Gastroesophageal sphincter (tissue), 4 donors: ENCODE results near the gene SEC14L5. TPM values are rescaled to one million over a fixed set of nuclear protein-coding genes. Genes with fewer than 3 reads are reported as not detected.

Experiments used
- ATAC-seq: fragments of 150-250 bp; one replicate; pipeline ENCODE4 v1.9.1; 2016; ENCODE audit warnings: mild to moderate bottlenecking, moderate library complexity
- H3K27ac ChIP-seq, 4 donors: fragments of 200-600 bp; sonication (generic) in 3 of 4; 1 replicate in 3 of 4; 2 replicates in 1 of 4; pipeline ENCODE4 v1.5.1; 2016 to 2019
- H3K27me3 ChIP-seq: fragments of 200-600 bp; sonication (generic); one replicate; pipeline ENCODE4 v1.5.1; 2019
- H3K36me3 ChIP-seq, 2 donors: fragments of 200-600 bp; sonication (generic); one replicate each; pipeline ENCODE4 v1.5.1; 2019; ENCODE audit warnings: control low read depth in 1 of 2
- H3K4me1 ChIP-seq, 3 donors: fragments of 200-600 bp; sonication (generic); 1 replicate in 2 of 3; 2 replicates in 1 of 3; pipeline ENCODE4 v1.5.1; 2016 to 2019; ENCODE audit warnings: control low read depth in 2 of 3
- H3K4me3 ChIP-seq, 2 donors: fragments of 200-600 bp; sonication (generic); one replicate each; pipeline ENCODE4 v1.5.1; 2019; ENCODE audit warnings: mild to moderate bottlenecking in 1 of 2, moderate library complexity in 1 of 2
- H3K9me3 ChIP-seq, 3 donors: fragments of 200-600 bp; sonication (generic); one replicate each; pipeline ENCODE4 v1.5.1; 2017 to 2019; ENCODE audit warnings: control low read depth in 2 of 3
- CTCF ChIP-seq, 4 experiments: fragments of 200-600 bp in 2 of 4; fragments of 450-650 bp in 2 of 4; sonication (generic) in 1 of 4; IDR thresholded peaks; one replicate each; pipeline ENCODE4 v1.5.1; 2017 to 2019; ENCODE audit warnings: antibody characterized with exemption in 4 of 4, mild to moderate bottlenecking in 2 of 4, moderate library complexity in 2 of 4
- EP300 ChIP-seq: sonication (generic); formaldehyde crosslinking; IDR thresholded peaks from one replicate; pipeline ENCODE4 v1.6.1; 2017; ENCODE audit warnings: antibody characterized with exemption, mild to moderate bottlenecking
- POLR2A ChIP-seq, 2 donors: fragments of 450-650 bp; IDR thresholded peaks; one replicate each; pipeline ENCODE4 v1.6.1; 2017; ENCODE audit warnings: antibody characterized with exemption in 2 of 2, mild to moderate bottlenecking in 2 of 2, moderate library complexity in 1 of 2
- POLR2AphosphoS5 ChIP-seq: sonication (generic); formaldehyde crosslinking; IDR thresholded peaks from one replicate; pipeline ENCODE4 v1.6.1; 2017; ENCODE audit warnings: antibody characterized with exemption
- WGBS, 2 donors: methylation state at CpG; one replicate each; pipeline ENCODE4 v1.1.5; 2018; ENCODE audit warnings: low coverage in 1 of 2; 5-methylcytosine and 5-hydroxymethylcytosine counted together
- total RNA-seq, 4 donors: library from RNA; depleted of rRNA; stranded (reverse); fragments of >200 nt; gene quantifications; one replicate each; pipeline ENCODE4 v1.1.0, GENCODE V29; 2016

Gene SEC14L5
- total RNA-seq, 4 donors from 2014 or later, result 0.16 to 1.3 (median 0.75) TPM

GRCh38 chr16:4913130-4913773 is 44.9 kb upstream of the SEC14L5 start:
- no peak for ATAC-seq
- no peak overlapping the region for H3K4me3 ChIP-seq
- 81 to 86% methylated on average over 1 to 5 of the region's 7 CpGs for WGBS, 2 donors
- H3K27ac ChIP-seq, result peak overlapping the region in 1 of 4 donors; percentile 39
- no peaks in the 10 kb centered on the region for H3K27me3 ChIP-seq
- TF ChIP-seq CTCF (IDR thresholded peaks at IDR 0.05) (no peak), POLR2AphosphoS5 (no peak), POLR2A (IDR thresholded peaks at IDR 0.05) (no peak), EP300 (no peak)
- H3K36me3 ChIP-seq, result peaks cover 0 to 3% of the 10 kb centered on the region in 2 donors
- no peaks in the 10 kb centered on the region for H3K9me3 ChIP-seq
- peaks cover 0 to 9% (median 0%) of the 10 kb centered on the region in 3 donors for H3K4me1 ChIP-seq

DNA sequence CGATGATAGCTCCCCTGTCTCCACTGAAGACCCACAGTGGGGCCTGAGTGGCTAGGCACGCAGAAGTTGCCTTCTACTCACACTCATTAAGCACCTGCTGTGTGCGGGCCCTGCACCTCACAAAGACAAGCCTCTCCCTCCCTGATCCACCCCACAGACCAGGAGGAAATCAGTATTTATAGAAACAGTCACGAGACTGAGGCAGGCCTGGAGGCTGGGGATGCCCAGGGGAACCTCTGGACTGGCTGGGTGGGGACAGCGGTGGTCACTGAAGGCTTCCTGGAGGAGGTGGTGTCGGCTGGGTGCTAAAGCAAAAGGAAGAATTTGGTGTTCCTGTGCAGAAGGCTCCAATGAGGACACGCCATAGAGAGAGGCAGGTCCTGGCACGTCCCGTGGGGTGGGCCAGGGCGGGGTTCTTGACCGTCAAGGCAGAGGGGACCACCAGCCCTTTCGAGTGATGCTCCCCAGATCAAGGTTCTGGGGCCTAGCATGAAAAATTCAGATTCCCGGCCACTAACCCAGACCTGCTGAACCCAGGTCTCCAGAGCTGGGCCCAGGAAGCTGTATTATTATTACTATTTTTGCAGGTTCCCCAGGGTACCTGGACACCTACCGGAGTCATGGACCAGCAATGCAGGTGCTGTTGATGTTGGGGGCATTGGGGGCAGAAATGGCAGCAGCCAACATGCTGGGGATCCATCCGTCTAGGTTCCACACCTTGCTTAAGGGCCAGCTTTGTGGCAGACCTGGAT is 44.2 kb upstream of the SEC14L5 start:
- 71 to 84% methylated on average over 3 of the region's 15 CpGs for WGBS, 2 donors
- Histone ChIP-seq H3K4me3 (no peak overlapping the region), H3K9me3 (no peaks in the 10 kb centered on the region), H3K4me1 (peaks cover 0 to 13% (median 3%) of the 10 kb centered on the region in 3 donors), H3K27ac (no peak overlapping the region), H3K36me3 (peaks cover 0 to 3% of the 10 kb centered on the region in 2 donors), H3K27me3 (no peaks in the 10 kb centered on the region)
- TF ChIP-seq POLR2A (IDR thresholded peaks at IDR 0.05) (no peak), CTCF (IDR thresholded peaks at IDR 0.05) (no peak), POLR2AphosphoS5 (no peak), EP300 (no peak)
- ATAC-seq, result no peak

DNA sequence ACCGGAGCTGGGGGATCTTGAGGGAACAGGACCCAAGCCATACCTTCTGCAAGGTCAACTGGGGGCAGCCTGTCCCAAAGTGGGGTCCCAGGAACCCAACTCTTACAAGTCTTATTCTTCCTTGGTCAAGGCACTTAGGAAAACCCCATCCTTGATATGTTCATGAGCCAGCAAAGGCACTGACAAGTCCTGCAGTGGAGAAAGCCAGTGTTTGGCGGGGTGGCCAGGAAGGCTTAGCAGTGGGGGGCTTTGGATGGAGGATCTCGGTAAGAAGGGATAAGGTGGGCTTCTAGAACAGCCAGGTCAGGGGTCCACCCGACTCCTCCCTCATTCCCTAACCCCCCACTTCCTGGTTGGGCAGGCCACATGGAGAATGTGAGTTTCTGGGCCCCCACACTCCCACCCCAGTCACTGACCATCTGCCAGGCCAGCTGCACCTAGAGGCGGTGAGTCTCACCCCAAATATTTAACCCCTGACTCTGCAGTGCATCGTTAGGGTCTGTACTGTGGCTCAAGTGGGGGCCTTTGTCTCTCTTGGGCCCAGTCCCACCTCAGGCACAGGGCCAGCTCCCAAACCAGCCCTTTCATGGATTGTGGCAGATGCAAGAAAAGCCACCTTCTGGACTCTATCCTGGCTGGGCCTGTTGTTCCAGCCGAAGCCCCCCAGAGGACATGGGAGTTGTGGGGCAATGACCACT is 43.5 kb upstream of the SEC14L5 start:
- no peak for ATAC-seq
- peak overlapping the region in 1 of 4 donors; percentile 25 for H3K27ac ChIP-seq
- peaks cover 0 to 3% of the 10 kb centered on the region in 2 donors for H3K36me3 ChIP-seq
- no peaks in the 10 kb centered on the region for H3K9me3 ChIP-seq
- no peaks in the 10 kb centered on the region for H3K27me3 ChIP-seq
- 80% methylated on average over 2 of the region's 7 CpGs; no CpG with 5 or more reads in 1 of the 2 donors for WGBS, 2 donors
- TF ChIP-seq POLR2AphosphoS5, result no peak
- TF ChIP-seq POLR2A (IDR thresholded peaks at IDR 0.05), result no peak
- no peak for TF ChIP-seq CTCF (IDR thresholded peaks at IDR 0.05)
- no peak for TF ChIP-seq EP300
- no peak overlapping the region for H3K4me3 ChIP-seq
- H3K4me1 ChIP-seq, result peaks cover 0 to 14% (median 4%) of the 10 kb centered on the region in 3 donors

GRCh38 chr16:4915226-4915761 is 42.8 kb upstream of the SEC14L5 start:
- WGBS, 2 donors, result 57 to 100% methylated on average over 2 to 5 of the region's 11 CpGs
- peak overlapping the region in 1 of 4 donors; percentile 25 for H3K27ac ChIP-seq
- peaks cover 0 to 3% of the 10 kb centered on the region in 2 donors for H3K36me3 ChIP-seq
- H3K4me1 ChIP-seq, result peaks cover 0 to 14% (median 4%) of the 10 kb centered on the region in 3 donors
- no peaks in the 10 kb centered on the region for H3K9me3 ChIP-seq
- ATAC-seq, result no peak
- no peak overlapping the region for H3K4me3 ChIP-seq
- no peak for TF ChIP-seq EP300
- no peak for TF ChIP-seq POLR2A (IDR thresholded peaks at IDR 0.05)
- TF ChIP-seq CTCF (IDR thresholded peaks at IDR 0.05), result no peak
- no peak for TF ChIP-seq POLR2AphosphoS5
- no peaks in the 10 kb centered on the region for H3K27me3 ChIP-seq
